Endothelial cell of umbilical vein (primary cell): Measurements from ENCODE around the gene POU5F1. TPM values are rescaled to one million over a fixed set of nuclear protein-coding genes. Genes with fewer than 3 reads are reported as not detected.

Source experiments
- BruUV-seq: library from RNA; stranded (reverse); fragments of 400-500 nt; replicated peaks from 2 replicates; lab custom pipeline; 2021; lab: Mats Ljungman, UMichigan
- CTCF ChIA-PET: fragments of 300-600, 350-600 bp; sonication (Branson Sonifier 250); formaldehyde crosslinking; loops from one replicate; lab custom pipeline; 2021; ENCODE audit warnings: antibody characterized with exemption, inconsistent platforms; lab: Charles Lee
- POLR2A ChIA-PET: fragments of 300-600, 350-600 bp; sonication (Branson Sonifier 250); formaldehyde crosslinking; loops from one replicate; lab custom pipeline; 2021; ENCODE audit warnings: antibody characterized with exemption, inconsistent platforms; lab: Charles Lee
- DNase-seq: peaks from one replicate; pipeline ENCODE4 v3.0.0-alpha.2; 2011; ENCODE audit warnings: low read depth, low spot score
- FAIRE-seq: peaks from 2 replicates; lab custom pipeline; 2011; peaks lifted over from hg19 to GRCh38; lab: Jason Lieb, UNC
- H2AFZ ChIP-seq: 2 replicates; pipeline ENCODE4 v1.6.0; 2012; ENCODE audit warnings: low read depth, low read length, control low read depth, inconsistent platforms
- H3K27ac ChIP-seq: 2 replicates; pipeline ENCODE4 v1.5.1; 2011; ENCODE audit warnings: low read depth, mild to moderate bottlenecking, control low read depth, low read length, moderate library complexity; ENCODE audit not compliant: insufficient read depth
- H3K27me3 ChIP-seq, 2 experiments: 2 replicates each; pipeline versions ENCODE4 v1.6.0 to v1.6.1; 2011; ENCODE audit warnings: low read length in 2 of 2, mixed read lengths in 1 of 2; ENCODE audit not compliant: control insufficient read depth in 2 of 2, insufficient read depth in 2 of 2
- H3K36me3 ChIP-seq, 2 experiments: 2 replicates in 1 of 2; 3 replicates in 1 of 2; pipeline ENCODE4 v1.5.1; 2011; ENCODE audit warnings: low read length in 2 of 2, mild to moderate bottlenecking in 1 of 2, moderate library complexity in 1 of 2; ENCODE audit not compliant: control insufficient read depth in 2 of 2, insufficient read depth in 2 of 2; ENCODE audit errors: extremely low read depth in 1 of 2
- H3K4me1 ChIP-seq: 3 replicates; pipeline ENCODE4 v1.5.1; 2011; ENCODE audit warnings: mild to moderate bottlenecking, low read length; ENCODE audit not compliant: control insufficient read depth, insufficient read depth; ENCODE audit errors: extremely low read depth
- H3K4me2 ChIP-seq: 2 replicates; pipeline ENCODE4 v1.6.1; 2011; ENCODE audit warnings: low read length, control low read depth, mixed read lengths; ENCODE audit not compliant: insufficient read depth
- H3K4me3 ChIP-seq, 3 experiments: fragments of 200-600 bp in 1 of 3; sonication (generic), shearing (Covaris generic) in 1 of 3; replicated peaks in 1 of 3; 2 replicates each; pipeline ENCODE4 v1.5.1; 2011 to 2016; ENCODE audit warnings: control low read depth in 3 of 3, low read length in 3 of 3, mild to moderate bottlenecking in 2 of 3, inconsistent platforms in 1 of 3, low read depth in 1 of 3, moderate library complexity in 1 of 3; ENCODE audit not compliant: insufficient read depth in 1 of 3
- H3K79me2 ChIP-seq: 2 replicates; pipeline ENCODE4 v1.6.0; 2012; ENCODE audit warnings: low read length, inconsistent platforms; ENCODE audit not compliant: control insufficient read depth, insufficient read depth
- H3K9ac ChIP-seq: replicated peaks from 2 replicates; pipeline ENCODE3; 2011; ENCODE audit warnings: low read length, control low read depth; ENCODE audit not compliant: insufficient read depth; ENCODE audit errors: extremely low read depth
- H3K9me1 ChIP-seq: replicated peaks from 3 replicates; pipeline ENCODE4 v1.6.0; 2011; ENCODE audit warnings: mild to moderate bottlenecking, low read length; ENCODE audit not compliant: control insufficient read depth, insufficient read depth; ENCODE audit errors: extremely low read depth
- H3K9me3 ChIP-seq: replicated peaks from 2 replicates; pipeline ENCODE4 v1.5.1; 2012; ENCODE audit warnings: low read length, inconsistent platforms; ENCODE audit not compliant: control insufficient read depth, insufficient read depth
- H4K20me1 ChIP-seq: replicated peaks from 2 replicates; pipeline ENCODE3; 2011; ENCODE audit warnings: mild to moderate bottlenecking, low read length; ENCODE audit not compliant: control insufficient read depth, insufficient read depth; ENCODE audit errors: extremely low read depth
- CTCF ChIP-seq, 2 donors: IDR thresholded peaks; 1 replicate in 1 of 2; 2 replicates in 1 of 2; pipeline ENCODE4 v1.5.1; 2011; ENCODE audit warnings: low read length in 2 of 2, mild to moderate bottlenecking in 2 of 2, moderate library complexity in 2 of 2, control low read depth in 1 of 2, inconsistent platforms in 1 of 2, low read depth in 1 of 2; ENCODE audit not compliant: insufficient read depth in 1 of 2; ENCODE audit errors: extremely low read depth in 1 of 2
- FOS ChIP-seq: IDR thresholded peaks from 2 replicates; pipeline ENCODE4 v1.6.1; 2011; ENCODE audit warnings: mild to moderate bottlenecking, low read length, moderate library complexity, borderline replicate concordance; ENCODE audit not compliant: insufficient read depth
- GATA2 ChIP-seq: IDR thresholded peaks from 2 replicates; pipeline ENCODE4 v1.7.0; 2011; ENCODE audit warnings: low read depth, mild to moderate bottlenecking, moderate library complexity, mixed read lengths, low read length; ENCODE audit not compliant: insufficient read length, insufficient read depth
- JUN ChIP-seq: IDR thresholded peaks from 2 replicates; pipeline ENCODE4 v1.6.1; 2011; ENCODE audit warnings: borderline replicate concordance, low read depth; ENCODE audit not compliant: insufficient read length, insufficient read depth
- MAX ChIP-seq: IDR thresholded peaks from 2 replicates; pipeline ENCODE4 v1.6.1; 2011; ENCODE audit not compliant: insufficient read depth, insufficient read length
- MYC ChIP-seq: IDR thresholded peaks from one replicate; pipeline ENCODE4 v1.6.1; 2011; ENCODE audit warnings: mild to moderate bottlenecking, low read depth, low read length
- POLR2A ChIP-seq: IDR thresholded peaks from 2 replicates; pipeline ENCODE4 v1.6.1; 2012; ENCODE audit warnings: low read depth, mild to moderate bottlenecking, control low read depth, low read length
- POLR2AphosphoS5 ChIP-seq: IDR thresholded peaks from 2 replicates; pipeline ENCODE4 v1.6.1; 2012; ENCODE audit warnings: low read depth, mild to moderate bottlenecking, control low read depth, low read length, moderate library complexity; ENCODE audit not compliant: insufficient read depth
- dilution Hi-C: fragments of 300-500 bp; cut with MboI; formaldehyde crosslinking; loops from one replicate; pipeline ENCODE4 v1.15.0; 2019; ENCODE audit warnings: low sequenced_read_pairs; ENCODE audit not compliant: extremely low pct_ligation_motif_present
- intact Hi-C: fragments of 100-400 bp; cut with micrococcal nuclease; formaldehyde crosslinking; loops from one replicate; pipeline ENCODE4 v1.10.0; 2022
- polyA plus RNA-seq, 4 experiments: library from polyadenylated mRNA; depleted of rRNA in 3 of 4; stranded (reverse) in 3 of 4; unstranded in 1 of 4; fragments of >200 nt; gene quantifications; 2 replicates each; pipeline versions ENCODE4 v1.2.1 to v1.2.3, GENCODE V29; 2011 to 2012; ENCODE audit warnings: missing spikeins in 1 of 4
- total RNA-seq: library from RNA; stranded (reverse); gene quantifications from 2 replicates; pipeline ENCODE4 v1.2.3, GENCODE V29; 2021

The POU5F1 gene
- total and polyA plus RNA-seq, 2 donors (not counting 3 experiments of a cell fraction or from before 2014, with no cell fraction given), result 0.63 TPM; not detected in 1

- no peak overlapping the region for H3K27ac ChIP-seq
- POLR2A ChIA-PET, result interaction anchor here (0.6 kb wide), 1 partner anchor 47 kb away, joined by 5 read pairs; no protein-coding TSS in a partner anchor
- no peak overlapping the region for H3K4me2 ChIP-seq
- H3K4me1 ChIP-seq, result peaks cover 7% of the 10 kb centered on the region
- H3K36me3 ChIP-seq, result peaks cover 0 to 11% of the 10 kb centered on the region in 2 experiments
- intact Hi-C loops (no loop called here), dilution Hi-C loops (no loop called here)
- CTCF ChIA-PET, result interaction anchor here (1.6 kb wide), 1 partner anchor 48 kb away, joined by 6 read pairs; no protein-coding TSS in a partner anchor
- TF ChIP-seq MAX, result no peak
- no peak for TF ChIP-seq GATA2
- TF ChIP-seq JUN, result no peak
- no peak for TF ChIP-seq MYC
- TF ChIP-seq FOS, result no peak
- no peak for TF ChIP-seq POLR2AphosphoS5
- TF ChIP-seq POLR2A, result no peak
- TF ChIP-seq CTCF (IDR thresholded peaks at IDR 0.05; ENCODE audit: extremely low read depth in 1 of 2, insufficient read depth in 1 of 2, low read depth in 1 of 2, low read length in 2 of 2), result no peak
- no TSS peak for BruUV-seq
- H3K79me2 ChIP-seq, result no peaks in the 10 kb centered on the region
- DNase-seq, result no peak
- no peaks in the 10 kb centered on the region for H3K9me3 ChIP-seq
- H4K20me1 ChIP-seq, result no peaks in the 10 kb centered on the region
- H3K9me1 ChIP-seq, result no peaks in the 10 kb centered on the region
- H2AFZ ChIP-seq, result no peak overlapping the region
- H3K4me3 ChIP-seq, result no peak overlapping the region
- no peak overlapping the region for H3K9ac ChIP-seq
- H3K27me3 ChIP-seq, result no peaks in the 10 kb centered on the region
- no peak for FAIRE-seq
Observed at GRCh38 chr6:31144296-31144969, 26.0 kb downstream of the POU5F1 start.
